GM21825 (cell line): Measurements from ENCODE around the gene RBM23.
A peak's percentile ranks its signal among the peaks of the same experiment; 100 is the strongest.
"Not testable (repeated sequence)": the region's sequence is repeated elsewhere in the genome, so short reads cannot be mapped to it uniquely, and the experiment has no call there.

Experiments
- ATAC-seq: cut with Tn5 transposase; IDR thresholded peaks from one replicate; pipeline ENCODE4 v1.9.1; 2021; ENCODE audit warnings: mild to moderate bottlenecking, moderate library complexity; ENCODE audit not compliant: unreplicated experiment

RBM23 gene

DNA sequence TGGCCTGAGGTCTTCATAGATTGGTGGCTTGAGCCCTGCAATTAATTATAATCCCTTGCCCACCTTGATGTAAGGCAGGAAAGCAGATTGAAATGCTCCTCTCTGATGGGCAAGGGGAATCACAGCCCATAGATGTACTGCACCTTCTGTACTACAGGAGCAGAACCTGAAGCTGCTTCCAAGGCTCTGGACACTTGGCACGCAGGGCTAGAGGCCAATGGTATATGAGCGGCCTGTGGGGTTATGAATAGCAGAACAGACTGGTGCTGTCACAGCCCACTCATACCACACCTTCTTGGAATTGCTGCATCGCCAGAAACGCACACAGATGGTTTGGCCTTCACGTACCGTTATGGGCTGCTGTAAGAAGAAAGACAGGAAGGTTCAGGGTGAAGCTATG, 1.7 kb upstream of the RBM23 start:
- ATAC-seq, result no peak

DNA sequence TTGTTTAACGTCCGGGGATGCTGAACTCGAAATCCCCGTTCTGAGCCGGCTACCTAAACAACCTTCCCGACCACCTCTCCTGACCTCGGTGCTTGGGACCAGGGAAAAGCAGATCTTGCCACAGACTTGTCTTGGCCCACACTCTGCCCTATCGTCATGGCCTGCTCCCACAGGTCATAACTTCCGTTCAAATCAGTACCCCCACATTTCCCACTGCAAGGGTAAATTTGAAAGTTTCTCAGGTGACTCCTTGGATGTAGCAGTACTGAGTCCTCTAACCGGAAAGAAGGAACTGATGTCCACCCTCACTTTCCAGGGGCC, 612 bp upstream of the RBM23 start:
- ATAC-seq, result no peak

DNA sequence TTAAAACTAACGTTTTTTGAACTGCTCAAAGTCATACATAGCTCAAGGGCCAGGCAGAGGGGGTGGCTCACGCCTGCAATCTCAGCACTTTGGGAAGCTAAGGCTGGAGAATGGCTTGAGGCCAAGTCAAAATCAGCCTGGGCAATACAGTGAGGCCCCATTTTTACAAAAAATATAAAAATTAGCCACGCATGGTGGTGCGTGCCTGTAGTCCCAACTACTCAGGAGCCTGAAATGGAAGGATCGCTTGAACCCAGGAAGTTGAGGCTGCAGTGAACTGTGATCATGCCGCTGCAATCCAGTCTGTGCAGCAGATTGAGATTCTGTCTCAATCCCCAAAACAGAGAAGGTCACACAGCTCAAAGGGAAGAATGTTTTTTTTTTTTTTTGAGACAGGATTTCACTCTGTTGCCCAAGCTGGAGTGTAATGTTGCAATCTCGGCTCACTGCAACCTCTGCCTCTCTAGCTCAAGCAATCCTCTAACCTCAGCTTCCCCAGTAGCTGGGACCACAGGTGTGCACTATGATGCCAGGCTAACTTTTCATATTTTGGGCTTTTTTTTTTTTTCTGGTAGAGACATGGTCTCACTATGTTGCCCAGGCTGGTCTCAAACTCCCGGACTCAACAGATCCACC, 2.9 kb downstream of the RBM23 start:
- no peak for ATAC-seq

DNA sequence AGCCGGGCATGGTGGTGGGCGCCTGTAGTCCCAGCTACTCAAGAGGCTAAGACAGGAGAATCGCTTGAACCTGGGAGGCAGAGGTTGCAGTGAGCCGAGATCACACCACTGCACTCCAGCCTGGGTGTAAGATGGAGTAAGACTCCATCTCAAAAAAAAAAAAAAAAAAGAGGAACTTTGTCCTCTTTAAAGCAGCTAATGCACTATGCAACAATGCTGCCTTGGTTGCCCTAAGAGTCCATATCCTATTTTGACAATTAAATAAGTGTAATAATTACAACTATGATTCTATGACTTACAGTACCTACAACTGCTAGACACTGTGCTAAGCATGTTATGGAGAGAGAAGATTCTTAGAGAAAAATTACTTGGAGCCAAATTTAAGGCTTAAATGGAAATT, 4.1 kb downstream of the RBM23 start:
- ATAC-seq, result not testable (repeated sequence)

DNA sequence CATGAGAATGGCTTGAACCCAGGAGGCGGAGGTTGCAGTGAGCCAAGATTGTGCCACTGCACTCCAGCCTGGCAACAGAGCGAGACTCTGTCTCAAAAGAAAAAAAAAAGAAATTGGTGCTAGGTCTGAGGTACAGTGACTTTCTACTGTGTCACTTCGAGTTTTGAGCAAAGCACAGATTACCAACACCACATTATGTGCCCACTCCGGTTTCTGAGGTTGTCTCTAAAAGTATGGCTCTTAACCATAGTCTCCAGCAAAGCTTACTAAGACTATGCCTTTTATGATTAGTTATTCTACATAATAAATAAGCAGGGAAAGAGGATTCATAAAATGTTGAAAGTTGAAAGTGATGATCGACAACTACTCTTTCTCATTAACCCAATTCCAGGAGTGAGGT, 8.0 kb downstream of the RBM23 start:
- ATAC-seq, result no peak

DNA sequence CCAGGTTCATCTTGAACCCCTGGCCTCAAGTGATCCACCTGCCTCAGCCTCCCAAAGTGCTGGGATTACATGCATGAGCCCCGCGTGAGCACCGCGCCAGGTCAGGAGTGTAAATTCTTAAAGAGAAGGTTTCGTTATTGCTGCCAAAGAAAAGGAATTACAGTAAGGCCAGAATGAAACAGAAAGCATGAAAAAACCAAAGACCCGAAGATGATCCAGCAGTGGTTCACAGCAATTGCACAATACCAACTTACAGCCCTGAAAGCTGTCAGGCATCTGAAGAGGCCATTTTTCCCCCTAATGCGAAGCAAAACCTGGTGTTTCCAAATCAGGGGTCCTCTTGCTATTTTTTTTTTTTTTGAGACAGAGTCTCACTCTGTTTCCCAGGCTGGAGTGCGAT, 10.3 kb downstream of the RBM23 start:
- no peak for ATAC-seq

DNA sequence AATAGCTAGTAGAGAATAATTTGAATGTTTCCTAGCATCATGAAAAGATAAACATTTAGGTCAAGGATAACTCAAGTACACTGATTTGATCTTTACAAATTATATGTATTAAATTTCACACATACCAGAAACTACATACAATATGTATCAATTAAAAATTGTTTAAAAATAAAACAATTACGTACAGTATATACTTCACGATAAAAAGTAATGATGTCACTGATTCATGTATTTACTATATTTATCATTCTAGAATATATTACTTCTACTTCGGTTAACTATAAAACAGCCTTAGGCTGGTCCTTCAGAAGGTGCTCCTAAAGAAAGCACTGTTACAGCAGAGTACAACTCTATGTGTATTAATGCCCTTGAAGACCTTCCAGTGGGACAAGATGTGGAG, 11.5 kb downstream of the RBM23 start:
- no peak for ATAC-seq

DNA sequence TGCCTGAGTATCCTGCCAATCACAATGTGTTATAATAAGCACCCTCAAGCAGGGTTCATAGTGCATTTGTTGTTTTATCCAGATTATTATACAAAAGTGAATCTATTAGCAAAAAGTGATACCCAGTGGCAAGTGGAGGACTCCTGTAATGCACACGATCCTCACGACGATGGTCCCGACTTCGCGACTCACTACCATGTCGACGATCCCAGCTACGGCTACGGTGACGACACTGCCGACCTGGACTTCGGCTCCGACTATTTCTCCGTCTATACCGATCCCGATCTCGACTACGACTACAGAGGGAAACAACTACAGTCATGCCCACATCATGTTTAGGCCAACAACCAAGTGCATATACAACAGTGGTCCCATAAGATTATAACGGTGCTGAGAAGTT, 12.9 kb downstream of the RBM23 start:
- no peak for ATAC-seq

DNA sequence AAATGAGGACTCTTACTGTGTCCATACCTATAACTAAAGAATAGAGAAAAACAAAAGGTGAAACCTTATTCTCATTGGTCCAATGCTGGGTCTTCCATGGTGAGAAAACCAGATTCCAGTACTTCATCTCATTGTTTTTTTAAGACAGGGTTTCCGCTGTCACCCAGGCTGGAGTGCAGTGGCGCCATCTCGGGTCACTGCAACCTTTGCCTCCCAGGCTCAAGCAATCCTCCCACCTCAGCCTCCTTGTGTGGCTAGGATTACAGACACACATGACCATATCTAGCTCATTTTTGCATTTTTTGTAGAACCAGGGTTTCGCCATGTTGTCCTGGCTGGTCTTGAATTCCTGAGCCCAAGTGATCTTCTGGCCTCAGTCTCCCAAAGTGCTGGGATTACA, 13.3 kb downstream of the RBM23 start:
- no peak for ATAC-seq

DNA sequence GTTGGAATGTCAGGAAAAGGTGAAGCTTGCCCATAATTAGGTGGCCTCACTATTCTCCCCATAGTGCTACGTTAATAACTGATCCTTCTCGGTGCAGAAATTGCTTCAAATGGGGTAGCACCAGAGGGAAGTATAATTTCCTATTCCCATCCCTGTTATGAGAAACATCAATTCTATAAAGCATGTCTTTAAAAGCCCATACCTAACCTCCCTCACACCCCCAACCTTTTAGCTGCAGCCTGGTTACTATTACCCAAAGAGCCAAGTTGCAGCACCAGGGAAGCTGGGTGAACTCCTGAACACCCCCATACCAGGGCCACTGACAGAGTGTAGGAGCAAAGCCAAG, 15.2 kb downstream of the RBM23 start:
- ATAC-seq, result no peak

DNA sequence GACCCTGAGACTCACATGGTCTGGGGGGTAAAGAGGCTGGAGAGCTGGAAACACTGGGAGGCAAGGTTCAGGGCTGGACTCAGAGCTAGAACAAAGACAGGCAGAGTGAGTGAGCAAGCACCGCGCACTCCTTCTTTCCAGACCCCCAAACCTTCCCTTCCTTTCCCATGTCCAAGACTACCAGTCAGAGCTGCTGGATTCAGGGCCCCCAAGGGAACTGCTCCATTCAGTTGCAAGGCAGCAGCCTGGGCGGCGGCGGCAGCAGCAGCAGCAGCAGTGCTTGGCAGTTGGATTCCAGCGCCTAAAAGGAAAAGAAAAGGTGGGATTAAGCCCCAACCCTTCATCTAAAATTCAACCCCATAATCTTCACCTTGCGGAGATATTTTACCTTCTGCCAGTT, 17.1 kb downstream of the RBM23 start:
- ATAC-seq, result no peak

DNA sequence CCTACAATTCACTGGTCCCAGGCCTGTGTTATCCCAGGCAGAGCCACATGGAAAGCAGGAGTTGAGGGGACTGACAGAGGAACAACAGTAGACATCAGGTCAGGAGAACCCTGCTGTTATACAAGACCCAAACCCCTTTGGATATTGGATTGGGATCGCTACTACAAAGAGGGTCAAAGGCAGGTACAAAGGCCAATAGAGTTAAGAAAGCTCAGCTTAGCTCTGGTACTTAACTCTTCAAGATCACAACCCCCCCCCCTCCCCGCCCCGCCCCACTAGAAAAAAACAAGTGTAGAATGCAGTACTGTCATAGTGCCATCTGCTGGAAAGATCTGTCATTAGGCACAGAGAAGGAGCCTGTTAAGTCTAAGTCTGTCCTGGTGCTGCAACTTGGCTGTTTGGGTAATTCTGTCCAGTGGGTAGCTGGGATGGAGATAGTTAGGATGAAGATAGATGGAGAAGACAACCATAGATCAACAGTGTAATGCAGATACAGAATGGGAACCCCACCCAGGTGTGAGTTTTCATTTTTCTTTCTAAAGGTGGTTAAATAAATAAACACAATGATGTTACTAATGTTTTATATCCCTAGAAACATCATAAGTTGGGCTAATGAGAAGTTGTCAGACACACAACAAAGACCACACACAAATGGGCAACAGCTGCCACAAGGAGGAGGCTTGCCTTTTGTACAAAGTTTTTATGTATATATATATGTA, 18.7 kb downstream of the RBM23 start:
- no peak for ATAC-seq

DNA sequence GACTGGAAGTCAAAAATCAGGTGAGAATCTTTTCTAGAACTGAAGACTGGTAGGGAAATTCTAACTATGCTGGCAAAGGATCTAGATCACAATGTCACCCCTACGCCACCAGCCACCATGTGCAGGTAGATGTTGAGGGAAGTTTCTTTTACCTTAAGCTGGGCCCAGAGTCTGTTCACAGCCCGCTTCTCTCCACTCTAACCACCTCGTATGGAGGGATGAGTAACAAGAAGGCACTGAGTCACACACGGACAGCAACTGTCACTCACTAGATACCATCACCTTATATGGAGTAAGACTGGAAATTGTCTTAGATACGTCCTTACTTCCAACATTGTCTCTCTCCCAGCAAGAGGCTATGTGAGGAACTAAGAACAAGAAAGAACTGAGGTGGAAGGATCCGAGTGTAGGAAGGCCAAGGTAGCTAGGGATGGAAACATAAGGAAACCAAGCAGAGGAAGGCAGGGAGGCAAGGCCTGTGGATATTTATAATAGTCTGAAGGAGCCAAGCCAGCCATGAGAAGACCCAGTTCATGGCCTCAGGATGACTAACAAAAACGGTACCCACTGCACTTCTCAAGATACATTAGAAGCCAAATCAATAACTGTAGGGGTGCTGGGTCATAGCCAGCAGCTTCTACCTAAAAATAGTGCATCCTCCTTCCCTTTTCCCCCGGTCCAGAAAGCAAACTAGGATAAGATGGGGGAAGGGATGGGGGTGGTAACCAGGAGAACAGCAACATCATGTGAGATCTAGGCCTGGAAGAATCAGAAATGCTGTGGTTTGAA, 20.5 kb downstream of the RBM23 start:
- no peak for ATAC-seq

DNA sequence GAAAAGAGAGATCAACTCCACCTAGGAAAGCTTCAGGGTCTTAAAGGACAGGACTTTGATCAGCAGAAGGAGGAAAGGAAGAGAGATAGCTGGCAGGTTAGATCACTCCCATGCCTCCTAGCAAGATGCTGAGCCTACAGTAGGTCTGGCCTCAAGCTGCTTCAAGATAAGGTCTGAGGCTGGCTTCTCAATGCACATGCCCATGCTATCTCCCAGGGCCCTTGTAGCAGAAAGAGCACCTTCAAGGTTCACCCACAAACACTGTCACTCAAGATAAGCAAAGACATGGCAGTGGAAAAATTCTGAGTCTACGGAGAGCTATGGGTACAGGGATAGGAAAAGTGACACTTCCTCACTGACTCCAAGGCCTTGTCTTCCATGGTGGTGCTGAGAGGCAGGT, 21.6 kb downstream of the RBM23 start:
- no peak for ATAC-seq

DNA sequence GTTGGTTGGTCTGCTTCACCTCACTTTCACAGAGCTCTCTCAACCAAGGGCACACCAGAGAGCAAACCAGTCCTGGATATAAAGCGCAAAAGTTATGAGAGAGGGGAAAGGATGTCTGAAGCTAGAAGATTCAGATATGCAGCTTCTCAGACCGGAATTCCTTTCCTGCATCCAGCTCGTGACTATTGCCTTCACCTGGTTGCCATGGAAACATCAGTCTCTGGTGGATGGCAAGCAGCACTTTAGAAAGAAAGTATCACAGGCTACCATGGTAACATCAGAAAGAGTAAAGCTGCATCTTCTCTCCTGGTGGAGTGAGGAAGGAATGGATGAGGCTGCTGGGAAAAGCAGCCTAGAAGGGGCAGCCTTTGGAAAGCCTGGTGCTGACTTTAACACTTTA, 22.2 kb downstream of the RBM23 start:
- ATAC-seq, result no peak

DNA sequence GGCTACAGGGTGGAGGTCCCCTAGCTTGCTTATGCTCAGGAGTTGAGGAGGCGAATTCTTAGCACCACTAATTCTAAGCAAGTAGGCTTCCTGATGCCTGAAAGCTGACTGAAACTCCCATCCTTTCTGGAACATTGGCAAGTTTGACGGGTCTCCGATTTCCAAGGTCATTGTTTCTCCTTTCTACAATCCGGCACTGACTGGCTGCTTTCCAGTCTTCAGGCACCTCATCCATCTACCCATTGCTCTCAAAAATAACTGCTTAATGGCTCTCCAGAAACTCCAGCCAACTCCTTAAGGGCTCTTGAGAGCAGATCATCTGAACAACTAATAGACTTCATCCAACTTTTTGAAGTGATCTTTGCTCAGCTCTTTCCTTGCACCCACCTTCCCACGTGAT, 22.6 kb downstream of the RBM23 start:
- ATAC-seq, result no peak

DNA sequence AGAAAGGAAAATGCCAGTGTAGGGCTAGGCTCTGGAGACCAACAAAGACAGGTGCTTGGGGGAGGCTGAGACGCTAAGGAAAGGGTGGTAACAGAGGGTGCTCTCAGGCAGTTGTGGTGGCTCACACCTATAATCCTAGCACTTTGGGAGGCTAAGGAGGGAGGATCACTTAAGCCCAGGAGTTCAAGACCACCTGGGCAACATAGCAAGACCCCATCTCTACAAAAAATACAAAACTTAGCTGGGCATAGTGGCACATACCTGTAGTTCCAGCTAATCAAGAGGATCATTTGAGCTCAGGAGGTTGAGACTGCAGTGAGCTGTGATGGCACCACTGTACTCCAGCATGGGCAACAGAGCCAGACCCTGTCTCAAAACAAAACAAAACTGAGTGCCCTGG, 23.5 kb downstream of the RBM23 start:
- ATAC-seq, result no peak

DNA sequence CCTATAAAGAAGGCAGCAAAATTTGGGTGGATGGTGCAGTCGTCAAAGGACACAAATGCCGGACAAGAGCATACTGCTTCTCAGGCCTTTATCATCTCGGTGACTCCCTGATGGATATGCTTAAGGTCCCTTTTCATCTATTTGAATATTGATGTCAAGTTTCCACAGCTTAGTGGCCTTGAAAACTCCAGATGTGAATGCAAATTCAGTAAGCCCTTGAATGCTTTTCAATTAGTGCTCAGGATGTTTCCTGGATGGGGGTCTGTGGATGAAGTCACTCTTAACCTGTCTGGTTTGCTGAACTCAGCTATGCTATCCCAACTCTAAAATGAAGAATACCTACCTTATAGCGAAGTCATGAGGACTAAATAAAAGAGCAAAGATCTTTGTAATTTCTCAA, 25.2 kb downstream of the RBM23 start:
- ATAC-seq, result no peak

DNA sequence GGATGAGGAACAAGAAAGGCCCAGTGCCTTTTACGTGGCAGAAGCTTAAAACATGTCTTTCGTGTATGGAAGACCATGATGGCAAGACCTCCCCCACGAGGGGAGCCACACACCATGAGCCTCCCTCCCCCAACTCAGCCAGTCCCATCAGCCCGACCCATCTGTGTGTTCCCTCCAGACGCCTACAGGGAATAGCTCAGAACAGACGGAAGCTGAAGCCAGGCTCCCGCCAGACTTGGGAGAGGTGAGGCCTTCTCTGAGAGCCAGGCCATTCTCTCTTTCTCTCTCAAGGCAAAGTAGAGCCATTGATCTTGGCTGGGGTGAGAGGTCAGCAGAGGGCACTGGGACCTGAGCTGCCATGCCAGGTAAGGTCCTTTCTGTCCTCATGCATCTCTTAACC, 26.5 kb downstream of the RBM23 start:
- no peak for ATAC-seq

DNA sequence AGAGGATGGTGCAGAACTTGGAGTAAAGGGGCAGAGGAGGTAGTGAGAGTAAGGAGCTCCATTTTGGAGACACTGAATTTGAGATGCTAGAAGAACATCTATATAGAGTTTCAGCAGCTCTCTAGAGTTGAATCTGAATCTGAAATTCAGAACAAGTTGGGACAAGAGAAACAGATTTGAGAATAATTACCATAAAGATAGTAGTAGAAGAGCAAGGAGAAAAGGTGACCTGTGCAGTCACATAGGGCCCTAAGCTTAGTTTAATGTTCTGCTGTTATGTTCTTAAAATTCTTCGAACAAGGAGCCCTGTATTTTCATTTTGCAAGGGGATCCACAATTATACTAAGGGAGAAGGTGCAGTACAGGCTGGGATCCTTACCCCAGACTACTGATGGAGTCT, 28.5 kb downstream of the RBM23 start:
- no peak for ATAC-seq

DNA sequence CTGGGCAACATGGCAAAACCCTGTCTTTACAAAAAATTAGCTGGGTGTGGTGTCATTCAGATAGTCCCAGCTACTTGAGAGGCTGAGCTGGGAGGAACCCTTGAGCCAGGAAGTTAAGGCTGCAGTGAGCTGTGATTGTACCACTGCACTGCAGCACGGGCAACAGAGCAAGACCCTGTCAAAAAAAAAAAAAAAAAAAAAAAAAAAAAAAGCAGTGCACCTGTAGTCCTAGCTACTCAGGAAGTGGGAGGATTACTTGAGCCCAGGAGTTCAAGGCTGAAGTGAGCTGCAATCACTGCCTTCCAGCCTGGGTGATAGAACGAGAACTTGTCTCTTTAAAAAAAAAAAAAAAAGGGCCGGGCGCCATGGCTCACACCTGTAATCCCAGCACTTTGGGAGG, 30.3 kb downstream of the RBM23 start:
- ATAC-seq, result no peak

DNA sequence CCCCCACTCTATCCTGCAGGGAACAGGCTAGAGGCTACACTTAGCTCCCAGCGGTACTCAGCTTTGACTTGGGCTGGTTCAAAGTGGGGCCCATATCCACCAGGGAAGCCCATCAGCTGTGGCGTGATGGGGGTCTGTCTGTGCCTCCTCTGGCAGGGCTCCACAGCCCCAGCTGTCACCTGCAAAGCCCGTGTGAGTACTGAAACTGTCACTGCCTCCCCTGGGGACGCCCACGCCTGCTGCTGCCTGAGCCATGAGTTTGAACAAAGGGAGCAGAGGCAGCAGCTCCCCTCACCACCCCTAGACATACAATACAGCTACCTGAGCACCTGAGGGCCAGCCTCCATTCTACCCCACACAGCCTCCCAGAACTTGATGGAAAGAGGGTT, 31.0 kb downstream of the RBM23 start:
- peak; percentile 38 for ATAC-seq
